Activated CD4-positive, alpha-beta T cell treated with anti-CD3 and anti-CD28 coated beads for 24 hours (primary cell): ENCODE measurements around the gene ELAVL1.

Source experiments
- DNase-seq, 2 donors: peaks; one replicate each; pipeline ENCODE4 v3.0.0-alpha.2; 2020; ENCODE audit warnings: low read depth in 2 of 2

ELAVL1 gene

GRCh38 chr19:7986321-7987113, 18.9 kb downstream of the ELAVL1 start:
- DNase-seq: no peak

- no peak for DNase-seq
Measured at GRCh38 chr19:7985481-7985911, 19.9 kb downstream of the ELAVL1 start.

GRCh38 chr19:7983995-7984837, 21.2 kb downstream of the ELAVL1 start:
- DNase-seq: no peak

GRCh38 chr19:7983286-7983950, 22.0 kb downstream of the ELAVL1 start:
- no peak for DNase-seq

- DNase-seq: no peak
Measured at GRCh38 chr19:7982651-7983099, 22.8 kb downstream of the ELAVL1 start.

- no peak for DNase-seq
Measured at GRCh38 chr19:7982103-7982502, 23.3 kb downstream of the ELAVL1 start.

- no peak for DNase-seq
Measured at GRCh38 chr19:7981661-7982060, 23.8 kb downstream of the ELAVL1 start.

- no peak for DNase-seq
Measured at GRCh38 chr19:7981199-7981598, 24.2 kb downstream of the ELAVL1 start.

- DNase-seq: no peak
Measured at GRCh38 chr19:7980635-7981121, 24.8 kb downstream of the ELAVL1 start.

- DNase-seq: no peak
Measured at GRCh38 chr19:7980168-7980567, 25.3 kb downstream of the ELAVL1 start.

GRCh38 chr19:7979559-7979958, 25.9 kb downstream of the ELAVL1 start:
- DNase-seq: no peak

GRCh38 chr19:7979011-7979410, 26.4 kb downstream of the ELAVL1 start:
- no peak for DNase-seq

GRCh38 chr19:7978179-7978825, 27.1 kb downstream of the ELAVL1 start:
- no peak for DNase-seq

GRCh38 chr19:7977723-7978040, 27.8 kb downstream of the ELAVL1 start:
- no peak for DNase-seq

- DNase-seq: no peak
Measured at GRCh38 chr19:7977021-7977722, 28.3 kb downstream of the ELAVL1 start.

GRCh38 chr19:7976461-7976860, 29.0 kb downstream of the ELAVL1 start:
- no peak for DNase-seq

GRCh38 chr19:7975037-7975436, 30.4 kb downstream of the ELAVL1 start:
- no peak for DNase-seq

GRCh38 chr19:7973883-7974282, 31.6 kb downstream of the ELAVL1 start:
- DNase-seq: no peak

GRCh38 chr19:7971553-7972520, 33.6 kb downstream of the ELAVL1 start:
- no peak for DNase-seq
